WTC11 (cell line): ENCODE results near the gene PDZRN3.

Experiments
- CREB1 ChIP-seq: sonication (generic); formaldehyde crosslinking; IDR thresholded peaks from 2 replicates; pipeline ENCODE4 v1.8.0; 2023; ENCODE audit warnings: mild to moderate bottlenecking, missing genetic modification reagents
- GRHL2 ChIP-seq: fragments of 250-450 bp; sonication (Bioruptor Pico); IDR thresholded peaks from 2 replicates; pipeline ENCODE4 v1.8.0; 2022; ENCODE audit warnings: mild to moderate bottlenecking, moderate library complexity; ENCODE audit not compliant: insufficient replicate concordance, severe bottlenecking
- NR3C1 ChIP-seq: sonication (generic); formaldehyde crosslinking; conservative IDR thresholded peaks from 2 replicates; pipeline ENCODE4 v1.8.1; 2023; ENCODE audit warnings: low read depth, mild to moderate bottlenecking, missing genetic modification reagents
- SP1 ChIP-seq: sonication (generic); formaldehyde crosslinking; conservative IDR thresholded peaks from 2 replicates; pipeline ENCODE4 v1.8.1; 2022; ENCODE audit warnings: missing genetic modification reagents
- TCF7 ChIP-seq: sonication (generic); formaldehyde crosslinking; IDR thresholded peaks from 2 replicates; pipeline ENCODE4 v1.8.0; 2022; ENCODE audit warnings: mild to moderate bottlenecking, low read depth, missing genetic modification reagents, moderate library complexity
- TF ChIP-seq, protein P1 (sequence below): fragments of 200-600 bp; IDR thresholded peaks from 2 replicates; pipeline ENCODE4 v1.8.0; 2022; ENCODE audit warnings: antibody characterized with exemption
- TF ChIP-seq, protein P2 (sequence below): sonication (generic); formaldehyde crosslinking; IDR thresholded peaks from 2 replicates; pipeline ENCODE4 v1.8.0; 2022; ENCODE audit warnings: mild to moderate bottlenecking, missing genetic modification reagents
- TF ChIP-seq, protein P3 (sequence below): sonication (generic); formaldehyde crosslinking; IDR thresholded peaks from 2 replicates; pipeline ENCODE4 v1.8.0; 2022; ENCODE audit warnings: mild to moderate bottlenecking, missing genetic modification reagents
- TF ChIP-seq, protein P4 (sequence below): sonication (generic); formaldehyde crosslinking; IDR thresholded peaks from 2 replicates; pipeline ENCODE4 v1.8.0; 2022; ENCODE audit warnings: mild to moderate bottlenecking, missing genetic modification reagents
- TF ChIP-seq, protein P5 (sequence below): sonication (generic); formaldehyde crosslinking; IDR thresholded peaks from 2 replicates; pipeline ENCODE4 v1.8.1; 2023; ENCODE audit warnings: mild to moderate bottlenecking, missing genetic modification reagents

DNA sequence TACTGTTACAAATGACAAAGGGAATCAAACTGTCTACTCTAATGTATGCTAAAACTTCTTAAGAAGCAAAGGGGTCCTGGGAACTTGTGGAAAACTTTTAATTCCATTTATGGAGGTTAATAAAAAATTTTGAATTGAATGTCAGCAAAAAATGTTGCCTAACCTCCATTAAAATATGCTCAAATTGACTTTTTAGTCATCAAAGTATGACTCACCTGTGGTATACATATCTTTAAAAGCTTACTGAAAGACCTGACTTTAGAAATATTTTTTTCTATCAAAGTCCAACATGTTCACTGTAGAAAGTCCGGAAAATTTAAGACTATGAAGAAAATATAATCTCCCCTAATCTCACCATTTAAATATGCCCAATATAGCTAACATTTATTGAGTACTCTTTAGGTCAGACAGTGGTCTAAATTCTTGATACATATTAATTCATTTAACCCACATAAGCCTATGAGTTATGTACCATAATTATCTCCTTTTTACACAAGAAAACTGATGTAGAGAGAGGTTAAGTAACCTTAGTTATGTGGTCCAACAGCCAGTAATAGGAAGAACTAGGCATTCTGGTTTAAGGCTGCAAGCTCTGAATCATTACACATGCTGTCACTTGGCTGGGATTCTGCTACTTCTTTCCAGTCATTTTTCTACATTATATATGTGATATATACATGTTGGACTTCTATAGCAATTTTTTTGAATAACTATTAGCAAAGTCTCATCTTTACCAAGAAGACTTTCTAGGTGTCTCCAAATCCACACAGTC is 83.6 kb downstream of the PDZRN3 start:
- TF ChIP-seq CREB1 (CRISPR knock-in tag): no peak
- TF ChIP-seq, protein P1, sequence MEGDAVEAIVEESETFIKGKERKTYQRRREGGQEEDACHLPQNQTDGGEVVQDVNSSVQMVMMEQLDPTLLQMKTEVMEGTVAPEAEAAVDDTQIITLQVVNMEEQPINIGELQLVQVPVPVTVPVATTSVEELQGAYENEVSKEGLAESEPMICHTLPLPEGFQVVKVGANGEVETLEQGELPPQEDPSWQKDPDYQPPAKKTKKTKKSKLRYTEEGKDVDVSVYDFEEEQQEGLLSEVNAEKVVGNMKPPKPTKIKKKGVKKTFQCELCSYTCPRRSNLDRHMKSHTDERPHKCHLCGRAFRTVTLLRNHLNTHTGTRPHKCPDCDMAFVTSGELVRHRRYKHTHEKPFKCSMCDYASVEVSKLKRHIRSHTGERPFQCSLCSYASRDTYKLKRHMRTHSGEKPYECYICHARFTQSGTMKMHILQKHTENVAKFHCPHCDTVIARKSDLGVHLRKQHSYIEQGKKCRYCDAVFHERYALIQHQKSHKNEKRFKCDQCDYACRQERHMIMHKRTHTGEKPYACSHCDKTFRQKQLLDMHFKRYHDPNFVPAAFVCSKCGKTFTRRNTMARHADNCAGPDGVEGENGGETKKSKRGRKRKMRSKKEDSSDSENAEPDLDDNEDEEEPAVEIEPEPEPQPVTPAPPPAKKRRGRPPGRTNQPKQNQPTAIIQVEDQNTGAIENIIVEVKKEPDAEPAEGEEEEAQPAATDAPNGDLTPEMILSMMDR: no peak
- TF ChIP-seq, protein P2, sequence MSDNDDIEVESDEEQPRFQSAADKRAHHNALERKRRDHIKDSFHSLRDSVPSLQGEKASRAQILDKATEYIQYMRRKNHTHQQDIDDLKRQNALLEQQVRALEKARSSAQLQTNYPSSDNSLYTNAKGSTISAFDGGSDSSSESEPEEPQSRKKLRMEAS: no peak
- TF ChIP-seq SP1 (CRISPR knock-in tag): no peak
- no peak for TF ChIP-seq TCF7
- TF ChIP-seq, protein P3, sequence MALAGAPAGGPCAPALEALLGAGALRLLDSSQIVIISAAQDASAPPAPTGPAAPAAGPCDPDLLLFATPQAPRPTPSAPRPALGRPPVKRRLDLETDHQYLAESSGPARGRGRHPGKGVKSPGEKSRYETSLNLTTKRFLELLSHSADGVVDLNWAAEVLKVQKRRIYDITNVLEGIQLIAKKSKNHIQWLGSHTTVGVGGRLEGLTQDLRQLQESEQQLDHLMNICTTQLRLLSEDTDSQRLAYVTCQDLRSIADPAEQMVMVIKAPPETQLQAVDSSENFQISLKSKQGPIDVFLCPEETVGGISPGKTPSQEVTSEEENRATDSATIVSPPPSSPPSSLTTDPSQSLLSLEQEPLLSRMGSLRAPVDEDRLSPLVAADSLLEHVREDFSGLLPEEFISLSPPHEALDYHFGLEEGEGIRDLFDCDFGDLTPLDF (CRISPR knock-in tag): no peak
- no peak for TF ChIP-seq NR3C1
- TF ChIP-seq, protein P4, sequence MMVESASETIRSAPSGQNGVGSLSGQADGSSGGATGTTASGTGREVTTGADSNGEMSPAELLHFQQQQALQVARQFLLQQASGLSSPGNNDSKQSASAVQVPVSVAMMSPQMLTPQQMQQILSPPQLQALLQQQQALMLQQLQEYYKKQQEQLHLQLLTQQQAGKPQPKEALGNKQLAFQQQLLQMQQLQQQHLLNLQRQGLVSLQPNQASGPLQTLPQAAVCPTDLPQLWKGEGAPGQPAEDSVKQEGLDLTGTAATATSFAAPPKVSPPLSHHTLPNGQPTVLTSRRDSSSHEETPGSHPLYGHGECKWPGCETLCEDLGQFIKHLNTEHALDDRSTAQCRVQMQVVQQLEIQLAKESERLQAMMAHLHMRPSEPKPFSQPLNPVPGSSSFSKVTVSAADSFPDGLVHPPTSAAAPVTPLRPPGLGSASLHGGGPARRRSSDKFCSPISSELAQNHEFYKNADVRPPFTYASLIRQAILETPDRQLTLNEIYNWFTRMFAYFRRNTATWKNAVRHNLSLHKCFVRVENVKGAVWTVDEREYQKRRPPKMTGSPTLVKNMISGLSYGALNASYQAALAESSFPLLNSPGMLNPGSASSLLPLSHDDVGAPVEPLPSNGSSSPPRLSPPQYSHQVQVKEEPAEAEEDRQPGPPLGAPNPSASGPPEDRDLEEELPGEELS (CRISPR knock-in tag): no peak
- TF ChIP-seq GRHL2 (CRISPR knock-in tag): no peak
- TF ChIP-seq, protein P5, sequence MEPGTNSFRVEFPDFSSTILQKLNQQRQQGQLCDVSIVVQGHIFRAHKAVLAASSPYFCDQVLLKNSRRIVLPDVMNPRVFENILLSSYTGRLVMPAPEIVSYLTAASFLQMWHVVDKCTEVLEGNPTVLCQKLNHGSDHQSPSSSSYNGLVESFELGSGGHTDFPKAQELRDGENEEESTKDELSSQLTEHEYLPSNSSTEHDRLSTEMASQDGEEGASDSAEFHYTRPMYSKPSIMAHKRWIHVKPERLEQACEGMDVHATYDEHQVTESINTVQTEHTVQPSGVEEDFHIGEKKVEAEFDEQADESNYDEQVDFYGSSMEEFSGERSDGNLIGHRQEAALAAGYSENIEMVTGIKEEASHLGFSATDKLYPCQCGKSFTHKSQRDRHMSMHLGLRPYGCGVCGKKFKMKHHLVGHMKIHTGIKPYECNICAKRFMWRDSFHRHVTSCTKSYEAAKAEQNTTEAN (CRISPR knock-in tag): no peak
